WERI-Rb-1 (cell line): ENCODE measurements around the gene STK35.

Experiments used
- DNase-seq: peaks from one replicate; pipeline ENCODE4 v3.0.0-alpha.2; 2020
- H3K27ac ChIP-seq: fragments of 250-450 bp; sonication (Bioruptor Pico); 2 replicates; pipeline ENCODE4 v1.5.1; 2020; ENCODE audit warnings: mild to moderate bottlenecking, moderate library complexity
- H3K27me3 ChIP-seq: fragments of 250-450 bp; sonication (Bioruptor Pico); 2 replicates; pipeline ENCODE4 v1.5.1; 2021; ENCODE audit warnings: mild to moderate bottlenecking, low read depth, moderate library complexity; ENCODE audit not compliant: insufficient read depth, severe bottlenecking
- H3K36me3 ChIP-seq: fragments of 250-450 bp; sonication (Bioruptor Pico); 2 replicates; pipeline ENCODE4 v1.5.1; 2020; ENCODE audit warnings: mild to moderate bottlenecking, moderate library complexity
- H3K4me3 ChIP-seq: 2 replicates; pipeline ENCODE4 v1.5.1; 2011; ENCODE audit warnings: low read depth, mild to moderate bottlenecking, control low read depth, low read length
- H3K9me3 ChIP-seq: fragments of 250-450 bp; sonication (Bioruptor Pico); 2 replicates; pipeline ENCODE4 v1.5.1; 2021; ENCODE audit warnings: mild to moderate bottlenecking, moderate library complexity; ENCODE audit not compliant: severe bottlenecking
- CTCF ChIP-seq: IDR thresholded peaks from 2 replicates; pipeline ENCODE4 v1.5.1; 2011; ENCODE audit warnings: low read depth, mild to moderate bottlenecking, control low read depth, inconsistent platforms, low read length

The STK35 gene

GRCh38 chr20:2101865-2102584 is 398 bp downstream of the STK35 start:
- Histone ChIP-seq H3K36me3 (peaks cover 39% of the 10 kb centered on the region), H3K9me3 (no peaks in the 10 kb centered on the region), H3K4me3 (peak overlapping the region; percentile 73), H3K27ac (peak overlapping the region; percentile 100), H3K27me3 (no peaks in the 10 kb centered on the region)
- no peak for TF ChIP-seq CTCF
- peak; percentile 94 for DNase-seq

- peak; percentile 84 for DNase-seq
- no peak for TF ChIP-seq CTCF
- no peaks in the 10 kb centered on the region for H3K9me3 ChIP-seq
- H3K36me3 ChIP-seq = peaks cover 44% of the 10 kb centered on the region
- no peaks in the 10 kb centered on the region for H3K27me3 ChIP-seq
- H3K4me3 ChIP-seq = peak overlapping the region; percentile 73
- peak overlapping the region; percentile 100 for H3K27ac ChIP-seq
Observed at GRCh38 chr20:2102585-2103460, 1.2 kb downstream of the STK35 start.

- Histone ChIP-seq H3K27ac (peak overlapping the region; percentile 100), H3K9me3 (no peaks in the 10 kb centered on the region), H3K27me3 (no peaks in the 10 kb centered on the region), H3K4me3 (peak overlapping the region; percentile 73), H3K36me3 (peaks cover 50% of the 10 kb centered on the region)
- TF ChIP-seq CTCF = no peak
- DNase-seq = no peak
Observed at GRCh38 chr20:2103461-2104153, 2.0 kb downstream of the STK35 start.

- Histone ChIP-seq H3K27me3 (no peaks in the 10 kb centered on the region), H3K9me3 (no peaks in the 10 kb centered on the region), H3K4me3 (peak overlapping the region; percentile 73), H3K36me3 (peaks cover 57% of the 10 kb centered on the region), H3K27ac (no peak overlapping the region)
- TF ChIP-seq CTCF = no peak
- no peak for DNase-seq
Observed at GRCh38 chr20:2104236-2104635, 2.6 kb downstream of the STK35 start.

- DNase-seq = no peak
- H3K4me3 ChIP-seq = no peak overlapping the region
- no peaks in the 10 kb centered on the region for H3K9me3 ChIP-seq
- H3K27ac ChIP-seq = no peak overlapping the region
- no peak for TF ChIP-seq CTCF
- H3K36me3 ChIP-seq = peaks cover 57% of the 10 kb centered on the region
- no peaks in the 10 kb centered on the region for H3K27me3 ChIP-seq
Observed at GRCh38 chr20:2108498-2108897, 6.9 kb downstream of the STK35 start.
